GM18951 (cell line): Measurements from ENCODE around the gene MYL6B.

Experiments used
- POLR2A ChIP-seq: IDR thresholded peaks from 4 replicates; pipeline ENCODE4 v1.6.1; 2011; ENCODE audit warnings: mild to moderate bottlenecking; ENCODE audit not compliant: insufficient read length, insufficient read depth; ENCODE audit errors: extremely low read depth
- in situ Hi-C: fragments of 300-500 bp; cut with MboI; formaldehyde crosslinking; loops from one replicate; pipeline ENCODE4 v1.12.0; 2022; ENCODE audit warnings: low sequenced_read_pairs, mixed read lengths, inconsistent platforms; ENCODE audit not compliant: unreplicated experiment

The MYL6B gene

DNA sequence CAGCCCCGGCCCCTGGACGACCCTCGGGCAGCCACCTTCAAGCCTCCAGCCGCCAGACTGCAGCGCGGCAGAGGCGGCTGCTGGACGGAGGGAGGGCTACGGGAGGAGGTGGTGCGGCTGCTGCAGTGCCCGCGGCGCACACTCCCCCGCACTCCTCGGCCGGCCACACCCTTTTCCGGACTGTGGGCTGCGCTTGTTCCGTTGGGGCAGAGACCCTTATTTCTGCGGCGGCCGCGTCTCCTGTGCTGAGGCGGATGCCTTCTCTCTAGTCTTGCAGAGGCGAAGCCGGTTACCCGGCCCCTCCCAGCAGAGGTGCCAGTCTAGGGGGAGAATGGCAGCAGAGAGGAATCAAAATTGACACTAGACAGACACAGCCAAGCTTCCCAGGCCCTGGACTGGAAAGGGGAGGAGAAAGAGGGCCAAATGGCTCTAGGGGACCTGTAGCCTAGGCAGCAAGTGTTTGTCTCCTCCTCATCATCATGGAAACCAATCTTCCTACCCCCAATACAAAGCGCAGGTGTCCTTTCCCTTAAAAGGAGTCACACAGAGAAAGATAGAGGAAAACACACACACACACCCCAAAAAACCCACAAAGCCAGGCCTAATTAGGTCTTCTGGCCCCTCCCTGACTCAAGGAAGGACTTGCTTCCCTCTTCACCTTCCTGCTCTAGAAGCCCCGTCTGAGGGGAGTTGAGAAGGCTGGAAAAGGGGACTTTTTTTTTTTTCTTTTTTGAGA, 23.0 kb upstream of the MYL6B start:
- in situ Hi-C loops = no loop called here
- TF ChIP-seq POLR2A = peak; percentile 66

DNA sequence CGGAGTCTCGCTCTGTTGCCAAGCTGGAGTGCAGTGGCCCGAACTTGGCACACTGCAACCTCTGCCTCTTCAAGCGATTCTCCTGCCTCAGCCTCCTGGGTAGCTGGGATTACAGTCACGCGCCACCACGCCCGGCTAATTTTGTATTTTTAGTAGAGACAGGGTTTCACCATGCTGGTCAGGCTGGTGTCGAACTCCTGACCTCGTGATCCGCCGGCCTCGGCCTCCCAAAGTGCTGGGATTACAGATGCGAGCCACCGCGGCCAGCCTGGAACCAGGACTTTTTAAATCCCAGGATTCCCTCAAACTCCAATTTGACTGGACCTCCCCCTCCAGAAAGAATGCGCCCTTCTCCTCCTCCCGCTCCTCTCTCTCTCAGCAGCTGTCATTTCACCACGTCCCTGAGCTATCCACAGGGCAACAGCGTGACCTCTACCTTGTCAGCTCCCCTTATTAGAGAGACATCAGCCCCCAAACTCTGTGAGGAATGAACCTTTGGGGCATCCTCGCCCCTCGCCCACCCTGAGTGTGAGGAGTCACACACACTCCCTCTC, 22.4 kb upstream of the MYL6B start:
- in situ Hi-C loops = no loop called here
- TF ChIP-seq POLR2A = no peak

DNA sequence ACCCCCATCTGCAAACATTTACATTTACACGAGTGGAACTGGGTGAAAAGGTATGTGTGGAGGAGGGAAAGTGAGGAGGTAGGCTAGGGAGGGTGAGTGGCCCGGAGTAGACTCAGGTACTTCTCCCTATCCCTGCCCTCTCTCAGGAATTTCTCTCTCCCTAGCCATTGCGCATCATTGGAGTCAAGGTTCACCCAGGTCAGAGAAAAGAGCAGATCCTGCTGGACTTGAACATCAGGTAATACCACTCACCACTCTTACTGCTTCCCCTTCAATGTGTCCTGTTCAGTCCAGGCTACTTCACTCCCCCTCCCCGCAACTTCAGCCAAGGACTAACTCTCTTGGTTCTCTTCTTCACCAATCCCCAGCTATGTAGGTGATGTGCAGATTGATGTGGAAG, 21.5 kb upstream of the MYL6B start:
- TF ChIP-seq POLR2A = no peak
- in situ Hi-C loops = no loop called here

DNA sequence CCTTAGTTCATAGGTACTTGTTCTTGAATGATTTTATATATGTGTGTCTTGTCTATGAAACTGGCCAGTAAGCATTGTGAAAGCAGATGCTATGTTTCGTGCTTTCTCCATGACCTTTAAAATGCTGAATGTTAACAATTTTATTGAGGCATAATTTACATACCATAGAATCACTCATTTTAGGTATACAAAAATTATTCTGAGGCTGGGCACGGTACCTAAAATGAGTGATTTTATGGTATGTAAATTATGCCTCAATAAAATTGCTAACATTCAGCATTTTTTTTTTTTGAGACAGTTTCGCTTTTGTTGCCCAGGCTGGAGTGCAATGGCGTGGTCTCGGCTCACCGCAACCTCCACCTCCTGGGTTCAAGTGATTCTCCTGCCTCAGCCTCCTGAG, 17.5 kb upstream of the MYL6B start:
- TF ChIP-seq POLR2A = no peak
- in situ Hi-C loops = no loop called here

DNA sequence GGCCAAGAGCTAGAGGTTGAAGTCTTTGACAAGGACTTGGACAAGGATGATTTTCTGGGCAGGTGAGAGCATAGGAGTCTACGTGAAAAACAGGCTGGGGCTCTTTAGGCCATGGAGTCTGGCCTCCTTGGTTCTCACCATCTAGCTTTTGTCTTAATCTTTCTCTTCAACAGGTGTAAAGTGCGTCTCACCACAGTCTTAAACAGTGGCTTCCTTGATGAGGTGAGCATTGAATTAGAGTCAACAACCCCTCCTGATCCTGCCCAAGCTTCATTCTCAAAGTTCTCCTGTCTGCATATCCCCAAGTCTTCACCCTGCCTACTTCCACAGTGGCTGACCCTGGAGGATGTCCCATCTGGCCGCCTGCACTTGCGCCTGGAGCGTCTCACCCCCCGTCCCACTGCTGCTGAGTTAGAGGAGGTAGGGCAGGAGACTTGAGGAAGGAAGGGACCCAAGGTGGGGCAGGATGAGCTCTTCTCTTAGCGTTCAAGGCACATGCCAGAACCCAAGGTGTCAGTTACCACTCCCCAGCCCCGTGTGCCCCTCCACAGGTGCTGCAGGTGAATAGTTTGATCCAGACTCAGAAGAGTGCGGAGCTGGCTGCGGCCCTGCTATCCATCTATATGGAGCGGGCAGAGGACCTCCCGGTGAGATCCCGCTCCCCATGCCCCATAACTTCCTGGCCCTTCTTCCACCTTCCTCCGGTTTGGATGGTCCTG, 14.4 kb upstream of the MYL6B start:
- in situ Hi-C loops = no loop called here
- TF ChIP-seq POLR2A = no peak

DNA sequence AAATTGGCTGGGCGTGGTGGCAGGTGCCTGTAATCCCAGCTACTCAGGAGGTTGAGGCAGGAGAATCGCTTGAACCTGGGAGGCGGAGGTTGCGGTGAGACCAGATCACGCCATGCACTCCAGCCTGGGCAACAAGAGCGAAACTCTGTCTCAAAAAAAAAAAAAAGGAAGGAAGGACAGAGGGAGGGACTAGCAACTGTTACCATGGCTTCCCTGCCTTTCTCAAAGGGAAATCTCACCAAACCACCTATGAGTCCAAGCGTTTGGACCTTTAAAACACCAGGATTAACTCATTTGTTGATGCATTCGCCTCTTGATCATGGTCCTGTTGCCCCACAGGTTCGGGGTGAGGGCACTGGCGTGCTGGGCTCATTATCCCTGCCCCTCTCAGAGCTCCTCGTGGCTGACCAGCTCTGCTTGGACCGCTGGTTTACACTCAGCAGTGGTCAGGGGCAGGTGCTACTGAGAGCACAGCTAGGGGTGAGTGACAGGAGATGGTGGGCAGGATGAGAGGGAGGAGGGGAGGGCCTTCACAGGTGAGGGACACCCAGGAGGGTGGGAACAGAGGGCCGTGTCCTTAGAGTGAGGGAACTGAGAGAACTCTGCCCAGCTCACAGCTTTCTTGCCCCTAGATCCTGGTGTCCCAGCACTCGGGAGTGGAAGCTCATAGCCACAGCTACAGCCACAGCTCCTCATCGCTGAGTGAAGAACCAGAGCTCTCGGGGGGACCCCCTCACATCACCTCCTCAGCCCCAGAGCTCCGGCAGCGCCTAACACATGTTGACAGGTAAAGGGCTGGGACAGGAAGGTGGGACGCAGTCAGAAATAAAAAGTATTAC, 10.2 kb upstream of the MYL6B start:
- in situ Hi-C loops = no loop called here
- TF ChIP-seq POLR2A = no peak

DNA sequence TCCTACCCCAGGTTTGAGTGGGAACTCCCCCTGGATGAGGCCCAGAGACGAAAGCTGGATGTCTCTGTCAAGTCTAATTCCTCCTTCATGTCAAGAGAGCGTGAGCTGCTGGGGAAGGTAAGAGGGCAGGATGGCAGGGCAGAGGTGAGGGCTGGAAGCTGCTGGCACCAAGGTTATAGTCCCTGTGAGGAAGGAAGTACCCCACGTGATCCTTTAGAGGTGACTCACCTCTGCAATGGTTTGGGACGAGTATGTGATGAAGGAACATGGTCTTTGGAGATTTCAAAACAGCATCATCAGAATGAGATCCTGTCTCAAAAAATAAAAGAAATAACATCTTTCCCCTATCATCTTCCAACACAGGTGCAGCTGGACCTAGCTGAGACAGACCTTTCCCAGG, 9.2 kb upstream of the MYL6B start:
- no peak for TF ChIP-seq POLR2A
- in situ Hi-C loops = no loop called here

DNA sequence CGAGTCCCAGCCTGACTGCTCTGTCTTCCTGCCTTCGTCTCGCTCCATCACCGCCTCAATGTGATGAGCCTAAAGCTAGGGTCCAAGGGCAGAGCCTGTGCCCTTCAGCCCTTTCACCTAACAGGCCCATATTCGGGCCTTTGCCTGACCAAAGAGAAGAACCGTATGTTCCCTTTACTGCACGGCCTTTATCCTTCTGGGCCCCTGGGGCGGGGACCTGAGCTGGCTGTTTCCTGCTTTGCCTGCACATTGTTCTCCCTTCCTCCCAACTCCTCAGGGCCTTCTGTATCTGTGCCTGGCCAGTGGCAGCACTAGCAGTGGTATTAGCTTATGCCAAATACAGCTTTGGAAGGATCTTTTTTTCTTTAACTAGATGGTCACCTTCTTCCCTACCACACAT, 8.5 kb upstream of the MYL6B start:
- in situ Hi-C loops = no loop called here
- TF ChIP-seq POLR2A = no peak

DNA sequence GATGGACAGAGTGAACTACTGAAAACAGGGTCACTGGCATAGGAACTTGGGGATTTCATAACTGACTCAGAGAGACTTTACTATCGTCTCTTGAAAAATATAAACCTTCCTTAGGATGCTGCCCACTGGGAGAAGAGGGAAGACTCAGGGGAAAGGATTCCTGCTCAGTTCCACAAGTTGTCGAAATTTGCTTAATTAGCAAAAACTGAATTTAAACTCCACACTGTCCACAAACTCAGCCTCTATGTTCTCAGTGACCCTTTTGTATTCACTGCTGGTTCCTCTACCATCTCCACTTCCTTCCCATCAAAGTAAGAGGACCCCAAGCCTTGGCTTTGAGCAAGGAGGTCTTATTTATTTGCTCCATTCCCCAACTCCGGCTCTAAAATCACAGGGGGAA, 7.2 kb upstream of the MYL6B start:
- no peak for TF ChIP-seq POLR2A
- in situ Hi-C loops = no loop called here

DNA sequence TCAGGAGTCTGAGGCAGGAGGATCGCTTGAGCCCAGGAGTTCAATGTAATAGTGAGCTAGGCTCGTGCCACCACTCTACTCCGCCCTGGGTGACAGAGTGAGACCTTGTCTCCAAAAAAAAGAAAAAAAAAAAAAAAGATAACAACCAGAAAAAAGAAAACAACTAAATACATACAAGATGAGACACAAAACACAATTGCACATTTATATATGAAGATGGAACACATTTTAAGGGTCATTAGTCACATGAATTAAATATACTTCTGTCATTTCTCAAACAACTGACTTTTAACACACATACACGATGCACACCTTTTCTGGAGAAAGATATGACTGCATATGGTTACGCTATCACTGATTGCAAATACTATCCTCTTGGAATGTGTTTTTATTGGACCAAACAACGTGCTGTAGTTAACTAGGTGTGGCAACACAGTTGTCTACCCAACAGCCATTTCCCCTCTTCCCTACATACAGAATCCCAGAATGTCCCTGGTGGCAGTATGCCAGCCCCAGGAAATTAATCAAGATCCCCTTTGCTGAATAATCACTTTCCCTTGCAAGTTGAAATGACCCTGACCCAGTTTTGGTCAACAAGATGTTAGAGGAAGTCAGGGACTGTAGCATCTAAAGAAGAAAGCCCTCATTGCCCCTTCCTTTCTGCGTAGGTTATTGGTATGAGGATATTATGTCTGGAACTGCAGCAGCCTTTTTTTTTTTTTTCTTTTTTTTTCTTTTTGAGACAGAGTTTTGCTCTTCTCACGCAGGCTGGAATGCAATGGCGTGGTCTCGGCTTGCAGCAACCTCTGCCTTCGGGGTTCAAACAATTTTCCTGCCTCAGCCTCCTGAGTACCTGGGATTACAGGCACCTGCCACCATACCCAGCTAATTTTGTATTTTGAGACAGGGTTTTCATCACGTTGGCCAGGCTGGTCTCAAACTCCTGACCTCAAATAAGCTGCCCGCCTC, 5.6 kb upstream of the MYL6B start:
- no peak for TF ChIP-seq POLR2A
- in situ Hi-C loops = no loop called here

DNA sequence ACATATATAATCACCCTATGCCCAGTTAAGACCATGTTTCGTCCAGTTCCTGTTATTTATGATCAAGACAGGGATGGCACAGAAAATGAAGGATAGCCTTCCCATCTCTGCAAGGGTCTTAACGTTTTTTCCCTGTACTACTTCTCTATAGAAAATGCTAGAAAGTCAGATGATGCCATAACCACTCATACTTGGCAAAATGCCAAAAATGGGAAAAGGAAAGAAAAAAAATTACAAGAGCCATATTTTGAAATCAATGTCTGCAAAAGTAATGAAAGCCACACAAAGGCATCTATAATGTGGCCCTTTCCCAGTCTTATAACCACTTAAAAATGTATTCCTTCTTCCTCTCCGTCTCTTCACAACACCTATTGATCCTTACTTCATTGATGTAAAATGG, 1.8 kb upstream of the MYL6B start:
- in situ Hi-C loops = no loop called here
- TF ChIP-seq POLR2A = no peak

DNA sequence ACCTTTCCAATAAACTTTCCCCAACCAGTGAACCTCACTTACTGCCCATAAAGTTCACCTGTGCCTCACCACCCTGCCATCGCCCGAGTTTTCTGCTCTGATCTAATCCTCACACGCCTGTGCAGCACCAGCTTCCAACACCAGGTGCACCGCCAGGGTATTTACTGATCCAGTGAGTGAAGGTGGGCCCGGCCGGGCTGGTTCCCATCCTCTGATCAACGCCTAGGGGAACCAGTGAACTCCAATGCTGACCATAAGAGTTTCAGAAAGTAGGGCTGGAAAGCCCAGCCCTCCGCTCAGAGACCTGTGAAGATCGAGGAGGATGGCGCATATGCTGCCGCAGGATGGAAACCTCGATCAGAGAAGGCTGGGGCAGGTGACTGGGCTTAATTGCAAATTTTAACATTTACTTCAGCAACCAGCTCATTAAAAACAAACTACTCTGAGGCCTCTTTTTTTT, 685 bp upstream of the MYL6B start:
- in situ Hi-C loops = no loop called here

More for the DNA sequence above, 685 bp upstream of the MYL6B start:
- TF ChIP-seq POLR2A = peak; percentile 20
